Measurements from ENCODE around the gene CCDC192. TPM values are rescaled to one million over a fixed set of nuclear protein-coding genes. Genes with fewer than 3 reads are reported as not detected.
A peak's percentile ranks its signal among the peaks of the same experiment; 100 is the strongest.
"Not testable (repeated sequence)": the region's sequence is repeated elsewhere in the genome, so short reads cannot be mapped to it uniquely, and the experiment has no call there.

Gene CCDC192
- total and polyA plus RNA-seq, 2 experiments from 2014 or later, result 0.40 TPM; not detected in 1

DNA sequence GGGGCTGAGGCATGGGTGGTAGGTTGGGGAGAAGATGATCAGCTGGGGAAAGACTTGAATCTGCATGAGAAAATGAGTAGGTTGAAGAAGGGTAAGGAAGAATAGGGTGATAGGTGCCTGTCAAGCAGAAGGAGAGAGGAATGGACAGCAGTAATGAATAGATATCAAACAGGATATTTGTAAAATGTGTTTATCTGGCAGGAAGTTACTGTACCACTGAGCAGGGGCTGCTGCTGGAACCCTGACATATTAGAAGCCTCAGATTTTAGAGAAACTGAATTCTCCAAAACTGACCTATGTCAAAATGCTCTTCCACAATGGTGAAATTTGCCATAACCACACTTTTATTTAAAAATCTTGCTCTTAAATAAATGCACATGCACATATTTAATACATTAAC is 41.0 kb downstream of the CCDC192 start (continued):
- TF ChIP-seq ZNF331 (CRISPR knock-in tag; IDR thresholded peaks at IDR 0.05; ENCODE audit: low read depth), result no peak
- TF ChIP-seq, protein P1, sequence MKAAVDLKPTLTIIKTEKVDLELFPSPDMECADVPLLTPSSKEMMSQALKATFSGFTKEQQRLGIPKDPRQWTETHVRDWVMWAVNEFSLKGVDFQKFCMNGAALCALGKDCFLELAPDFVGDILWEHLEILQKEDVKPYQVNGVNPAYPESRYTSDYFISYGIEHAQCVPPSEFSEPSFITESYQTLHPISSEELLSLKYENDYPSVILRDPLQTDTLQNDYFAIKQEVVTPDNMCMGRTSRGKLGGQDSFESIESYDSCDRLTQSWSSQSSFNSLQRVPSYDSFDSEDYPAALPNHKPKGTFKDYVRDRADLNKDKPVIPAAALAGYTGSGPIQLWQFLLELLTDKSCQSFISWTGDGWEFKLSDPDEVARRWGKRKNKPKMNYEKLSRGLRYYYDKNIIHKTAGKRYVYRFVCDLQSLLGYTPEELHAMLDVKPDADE (IDR thresholded peaks at IDR 0.05), result no peak
- TF ChIP-seq STAT1 (IDR thresholded peaks at IDR 0.05; ENCODE audit: unreplicated experiment), result no peak
- TF ChIP-seq NANOG (IDR thresholded peaks at IDR 0.05; ENCODE audit: borderline replicate concordance), result no peak
- no peak for TF ChIP-seq CREB1 (CRISPR knock-in tag; IDR thresholded peaks at IDR 0.05; ENCODE audit: low read depth)
- TF ChIP-seq EZH2phosphoT487 (IDR thresholded peaks at IDR 0.05; ENCODE audit: unreplicated experiment), result no peak

DNA sequence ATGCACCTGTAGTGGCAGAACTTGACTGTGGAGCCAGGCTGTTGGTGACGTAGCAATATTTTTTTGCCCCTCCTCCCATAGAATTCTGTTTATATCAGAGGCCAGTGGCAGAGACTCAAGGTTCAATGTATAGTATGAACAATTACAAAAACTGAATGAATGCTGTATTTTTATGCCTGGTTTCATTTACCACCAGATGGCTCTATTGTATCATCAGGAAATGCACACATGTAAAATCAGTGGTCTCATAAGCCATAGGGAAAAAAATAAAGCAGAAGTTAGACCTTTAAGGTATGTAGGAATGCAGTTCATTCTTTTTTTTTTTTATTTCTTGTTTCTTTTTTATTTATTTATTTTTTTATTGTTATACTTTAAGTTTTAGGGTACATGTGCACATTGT is 43.6 kb downstream of the CCDC192 start:
- no peak overlapping the region for H3K27ac Mint-ChIP-seq
- Histone ChIP-seq H3K27me3 (ENCODE audit: insufficient read depth) (no peaks in the 10 kb centered on the region), H3K4me3 (no peak overlapping the region), H3K9me2 (ENCODE audit: insufficient read depth) (no peaks in the 10 kb centered on the region), H3K4me2 (no peak overlapping the region), H3K36me3 (ENCODE audit: insufficient read depth) (no peaks in the 10 kb centered on the region), H3K79me2 (replicated peaks; ENCODE audit: insufficient read depth) (no peaks in the 10 kb centered on the region), H3K27ac (ENCODE audit: low read depth) (no peak overlapping the region), H4K20me1 (replicated peaks; ENCODE audit: insufficient read depth) (no peaks in the 10 kb centered on the region), H3F3A (replicated peaks; ENCODE audit: low read depth) (no peaks in the 10 kb centered on the region), H3K4me1 (ENCODE audit: insufficient read depth) (no peaks in the 10 kb centered on the region), H2AFZ (no peak overlapping the region)
- H3K36me3 Mint-ChIP-seq (ENCODE audit: low read depth), result no peaks in the 10 kb centered on the region
- no peaks in the 10 kb centered on the region for H3K27me3 Mint-ChIP-seq (ENCODE audit: insufficient read depth, low read depth, poor library complexity)
- H3K9me3 Mint-ChIP-seq, result no peaks in the 10 kb centered on the region; the same call in 2 of the 3 replicates
- ATAC-seq (no peak), DNase-seq (ENCODE audit: low spot score) (no peak)
- TF ChIP-seq, protein P2, sequence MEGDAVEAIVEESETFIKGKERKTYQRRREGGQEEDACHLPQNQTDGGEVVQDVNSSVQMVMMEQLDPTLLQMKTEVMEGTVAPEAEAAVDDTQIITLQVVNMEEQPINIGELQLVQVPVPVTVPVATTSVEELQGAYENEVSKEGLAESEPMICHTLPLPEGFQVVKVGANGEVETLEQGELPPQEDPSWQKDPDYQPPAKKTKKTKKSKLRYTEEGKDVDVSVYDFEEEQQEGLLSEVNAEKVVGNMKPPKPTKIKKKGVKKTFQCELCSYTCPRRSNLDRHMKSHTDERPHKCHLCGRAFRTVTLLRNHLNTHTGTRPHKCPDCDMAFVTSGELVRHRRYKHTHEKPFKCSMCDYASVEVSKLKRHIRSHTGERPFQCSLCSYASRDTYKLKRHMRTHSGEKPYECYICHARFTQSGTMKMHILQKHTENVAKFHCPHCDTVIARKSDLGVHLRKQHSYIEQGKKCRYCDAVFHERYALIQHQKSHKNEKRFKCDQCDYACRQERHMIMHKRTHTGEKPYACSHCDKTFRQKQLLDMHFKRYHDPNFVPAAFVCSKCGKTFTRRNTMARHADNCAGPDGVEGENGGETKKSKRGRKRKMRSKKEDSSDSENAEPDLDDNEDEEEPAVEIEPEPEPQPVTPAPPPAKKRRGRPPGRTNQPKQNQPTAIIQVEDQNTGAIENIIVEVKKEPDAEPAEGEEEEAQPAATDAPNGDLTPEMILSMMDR (conservative IDR thresholded peaks at IDR 0.05; ENCODE audit: low read depth in 2 of 2), result peak; percentile 34 to 52
- TF ChIP-seq STAT1 (IDR thresholded peaks at IDR 0.05; ENCODE audit: unreplicated experiment), result no peak
- no peaks in the 10 kb centered on the region for H3K4me1 Mint-ChIP-seq
- no peak overlapping the region for H3K4me3 Mint-ChIP-seq

DNA sequence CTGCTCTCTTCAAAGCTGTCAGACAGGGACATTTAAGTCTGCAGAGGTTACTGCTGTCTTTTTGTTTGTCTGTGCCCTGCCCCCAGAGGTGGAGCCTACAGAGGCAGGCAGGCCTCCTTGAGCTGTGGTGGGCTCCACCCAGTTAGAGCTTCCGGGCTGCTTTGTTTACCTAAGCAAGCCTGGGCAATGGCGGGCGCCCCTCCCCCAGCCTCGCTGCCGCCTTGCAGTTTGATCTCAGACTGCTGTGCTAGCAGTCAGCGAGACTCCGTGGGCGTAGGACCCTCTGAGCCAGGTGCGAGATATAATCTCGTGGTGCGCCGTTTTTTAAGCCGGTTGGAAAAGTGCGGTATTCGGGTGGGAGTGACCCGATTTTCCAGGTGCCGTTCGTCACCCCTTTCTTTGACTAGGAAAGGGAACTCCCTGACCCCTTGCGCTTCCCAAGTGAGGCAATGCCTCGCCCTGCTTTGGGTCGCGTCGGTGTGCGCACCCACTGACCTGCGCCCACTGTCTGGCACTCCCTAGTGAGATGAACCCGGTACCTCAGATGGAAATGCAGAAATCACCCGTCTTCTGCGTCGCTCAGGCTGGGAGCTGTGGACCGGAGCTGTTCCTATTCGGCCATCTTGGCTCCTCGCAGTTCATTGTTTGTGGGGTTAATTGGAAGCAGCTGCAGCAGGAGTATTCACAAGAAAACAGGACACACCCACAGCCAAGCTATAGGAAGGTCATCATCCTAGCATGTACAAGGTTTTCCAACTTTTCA is 49.5 kb downstream of the CCDC192 start:
- Mint-ChIP-seq H3K27ac (peak overlapping the region; percentile 72; the same call in 1 of the 2 replicates), H3K4me3 (peak overlapping the region; percentile 49), H3K4me1 (peaks cover 22% of the 10 kb centered on the region)
- H3K27me3 Mint-ChIP-seq (ENCODE audit: insufficient read depth, low read depth, poor library complexity); H3F3A ChIP-seq (replicated peaks; ENCODE audit: low read depth); H3K36me3 ChIP-seq (ENCODE audit: insufficient read depth); H3K9me3 Mint-ChIP-seq; H3K36me3 Mint-ChIP-seq (ENCODE audit: low read depth); H3K27me3 ChIP-seq (ENCODE audit: insufficient read depth); H3K4me1 ChIP-seq (ENCODE audit: insufficient read depth); H3K9me2 ChIP-seq (ENCODE audit: insufficient read depth); H3K27ac ChIP-seq (ENCODE audit: low read depth); H3K79me2 ChIP-seq (replicated peaks; ENCODE audit: insufficient read depth); H4K20me1 ChIP-seq (replicated peaks; ENCODE audit: insufficient read depth): not testable (repeated sequence)
- peak overlapping the region; percentile 20; the same call in 1 of the 2 replicates for H3K4me2 ChIP-seq
- peak overlapping the region; percentile 61; the same call in 1 of the 2 replicates for H2AFZ ChIP-seq
- ATAC-seq, result peak; percentile 52; the same call in 2 of the 3 replicates
- peak; percentile 30 for DNase-seq (ENCODE audit: low spot score)
- peak overlapping the region; percentile 41; the same call in 1 of the 2 replicates for H3K4me3 ChIP-seq
